ENCODE results near the gene EML3. TPM values are rescaled to one million over a fixed set of nuclear protein-coding genes. Genes with fewer than 3 reads are reported as not detected.

EML3 gene
- total and polyA plus RNA-seq, 2 of the 8 experiments (the other 6 are each of a cell fraction or from before 2014, with no cell fraction given), result 19.2 to 29.9 TPM

Small RNA genes within 50 kb of the gene (microRNA-seq; reads per million reads assigned to microRNA genes)
- 0.20 to 0.46 reads per million in 2 experiments for gene MIR6747 (ENCODE audit: borderline microRNAs expressed in 2 of 2, borderline number of aligned reads in 2 of 2, borderline replicate concordance in 1 of 2)

Small RNA genes within 50 kb of the gene (small RNA-seq; reads per million reads assigned to genes)
- not detected for gene AP001458.1 (ENCODE audit: insufficient read depth)
- gene EEF1G (ENCODE audit: insufficient read depth), result not detected
- 2.7 reads per million, percentile 33 among the genes with 10 or more reads in this experiment for gene MIR6747 (ENCODE audit: insufficient read depth)

Other genes with a start within 250 kb of the EML3 start
- gene SCGB1A1, start 193.7 kb downstream of the EML3 start, total RNA-seq (2021; fragmentation: NEBNext Ultra II Directional; extraction: Animal tissue kit (Norgen Biotek cat#: 25700)), result not detected in 2 replicates
- not detected in 2 replicates for gene SCGB1A1, start 193.7 kb downstream of the EML3 start, polyA plus RNA-seq (2011; rRNA removed)
- 5.8 and 6.7 TPM in 2 replicates for gene AHNAK, start 66.0 kb downstream of the EML3 start, total RNA-seq (2021; fragmentation: NEBNext Ultra II Directional; extraction: Animal tissue kit (Norgen Biotek cat#: 25700))
- gene AHNAK, start 66.0 kb downstream of the EML3 start, polyA plus RNA-seq (2011; rRNA removed), result 2.0 and 2.5 TPM in 2 replicates
- 1,622 and 1,627 TPM in 2 replicates for gene EEF1G, start 38.9 kb downstream of the EML3 start, total RNA-seq (2021; fragmentation: NEBNext Ultra II Directional; extraction: Animal tissue kit (Norgen Biotek cat#: 25700))
- 1,996 and 2,000 TPM in 2 replicates for gene EEF1G, start 38.9 kb downstream of the EML3 start, polyA plus RNA-seq (2011; rRNA removed)
- 24.6 and 31.5 TPM in 2 replicates for gene TUT1, start 21.3 kb downstream of the EML3 start, total RNA-seq (2021; fragmentation: NEBNext Ultra II Directional; extraction: Animal tissue kit (Norgen Biotek cat#: 25700))
- gene TUT1, start 21.3 kb downstream of the EML3 start, polyA plus RNA-seq (2011; rRNA removed), result 17.8 and 26.2 TPM in 2 replicates
- gene MTA2, start 10.9 kb downstream of the EML3 start, total RNA-seq (2021; fragmentation: NEBNext Ultra II Directional; extraction: Animal tissue kit (Norgen Biotek cat#: 25700)), result 114 and 117 TPM in 2 replicates
- gene MTA2, start 10.9 kb downstream of the EML3 start, polyA plus RNA-seq (2011; rRNA removed), result 25.7 and 32.2 TPM in 2 replicates
- gene ROM1, start 482 bp upstream of the EML3 start, total RNA-seq (2021; fragmentation: NEBNext Ultra II Directional; extraction: Animal tissue kit (Norgen Biotek cat#: 25700)), result 0.55 and 2.2 TPM in 2 replicates
- gene ROM1, start 482 bp upstream of the EML3 start, polyA plus RNA-seq (2011; rRNA removed), result 0.86 and 0.91 TPM in 2 replicates
- gene B3GAT3, start 9.2 kb upstream of the EML3 start, total RNA-seq (2021; fragmentation: NEBNext Ultra II Directional; extraction: Animal tissue kit (Norgen Biotek cat#: 25700)), result 28.0 and 34.5 TPM in 2 replicates
- 39.0 and 57.7 TPM in 2 replicates for gene B3GAT3, start 9.2 kb upstream of the EML3 start, polyA plus RNA-seq (2011; rRNA removed)
- gene GANAB, start 33.8 kb upstream of the EML3 start, total RNA-seq (2021; fragmentation: NEBNext Ultra II Directional; extraction: Animal tissue kit (Norgen Biotek cat#: 25700)), result 326 and 330 TPM in 2 replicates
- 289 and 297 TPM in 2 replicates for gene GANAB, start 33.8 kb upstream of the EML3 start, polyA plus RNA-seq (2011; rRNA removed)
- gene INTS5, start 40.5 kb upstream of the EML3 start, total RNA-seq (2021; fragmentation: NEBNext Ultra II Directional; extraction: Animal tissue kit (Norgen Biotek cat#: 25700)), result 29.3 and 30.1 TPM in 2 replicates
- gene INTS5, start 40.5 kb upstream of the EML3 start, polyA plus RNA-seq (2011; rRNA removed), result 23.6 and 30.3 TPM in 2 replicates
- 171 and 173 TPM in 2 replicates for gene C11orf98, start 52.4 kb upstream of the EML3 start, total RNA-seq (2021; fragmentation: NEBNext Ultra II Directional; extraction: Animal tissue kit (Norgen Biotek cat#: 25700))
- 68.0 and 72.1 TPM in 2 replicates for gene C11orf98, start 52.4 kb upstream of the EML3 start, polyA plus RNA-seq (2011; rRNA removed)
- 66.1 and 67.8 TPM in 2 replicates for gene CSKMT, start 52.5 kb upstream of the EML3 start, total RNA-seq (2021; fragmentation: NEBNext Ultra II Directional; extraction: Animal tissue kit (Norgen Biotek cat#: 25700))
- gene CSKMT, start 52.5 kb upstream of the EML3 start, polyA plus RNA-seq (2011; rRNA removed), result 12.0 and 26.4 TPM in 2 replicates
- 14.2 and 15.2 TPM in 2 replicates for gene UQCC3, start 58.9 kb upstream of the EML3 start, total RNA-seq (2021; fragmentation: NEBNext Ultra II Directional; extraction: Animal tissue kit (Norgen Biotek cat#: 25700))
- gene UQCC3, start 58.9 kb upstream of the EML3 start, polyA plus RNA-seq (2011; rRNA removed), result 15.7 and 27.9 TPM in 2 replicates
- 3.6 and 5.2 TPM in 2 replicates for gene LBHD1, start 59.5 kb upstream of the EML3 start, total RNA-seq (2021; fragmentation: NEBNext Ultra II Directional; extraction: Animal tissue kit (Norgen Biotek cat#: 25700))
- gene LBHD1, start 59.5 kb upstream of the EML3 start, polyA plus RNA-seq (2011; rRNA removed), result 2.3 and 2.8 TPM in 2 replicates
- 104 and 114 TPM in 2 replicates for gene UBXN1, start 66.3 kb upstream of the EML3 start, total RNA-seq (2021; fragmentation: NEBNext Ultra II Directional; extraction: Animal tissue kit (Norgen Biotek cat#: 25700))
- 78.6 and 126 TPM in 2 replicates for gene UBXN1, start 66.3 kb upstream of the EML3 start, polyA plus RNA-seq (2011; rRNA removed)
- 0.26 TPM in 1 of 2 replicates, not detected in the other for gene LRRN4CL, start 76.8 kb upstream of the EML3 start, total RNA-seq (2021; fragmentation: NEBNext Ultra II Directional; extraction: Animal tissue kit (Norgen Biotek cat#: 25700))
- gene LRRN4CL, start 76.8 kb upstream of the EML3 start, polyA plus RNA-seq (2011; rRNA removed), result 0.03 and 0.05 TPM in 2 replicates
- gene BSCL2, start 94.6 kb upstream of the EML3 start, total RNA-seq (2021; fragmentation: NEBNext Ultra II Directional; extraction: Animal tissue kit (Norgen Biotek cat#: 25700)), result 59.5 and 73.7 TPM in 2 replicates
- gene BSCL2, start 94.6 kb upstream of the EML3 start, polyA plus RNA-seq (2011; rRNA removed), result 264 and 286 TPM in 2 replicates
- 4.9 and 6.4 TPM in 2 replicates for gene GNG3, start 94.9 kb upstream of the EML3 start, total RNA-seq (2021; fragmentation: NEBNext Ultra II Directional; extraction: Animal tissue kit (Norgen Biotek cat#: 25700))
- 10.9 and 12.1 TPM in 2 replicates for gene GNG3, start 94.9 kb upstream of the EML3 start, polyA plus RNA-seq (2011; rRNA removed)
- gene HNRNPUL2, start 114.7 kb upstream of the EML3 start, total RNA-seq (2021; fragmentation: NEBNext Ultra II Directional; extraction: Animal tissue kit (Norgen Biotek cat#: 25700)), result 44.3 and 46.4 TPM in 2 replicates
- 12.7 and 14.9 TPM in 2 replicates for gene HNRNPUL2, start 114.7 kb upstream of the EML3 start, polyA plus RNA-seq (2011; rRNA removed)
- gene TTC9C, start 115.7 kb upstream of the EML3 start, total RNA-seq (2021; fragmentation: NEBNext Ultra II Directional; extraction: Animal tissue kit (Norgen Biotek cat#: 25700)), result 34.1 and 34.5 TPM in 2 replicates
- gene TTC9C, start 115.7 kb upstream of the EML3 start, polyA plus RNA-seq (2011; rRNA removed), result 25.4 and 28.1 TPM in 2 replicates
- 76.5 and 76.9 TPM in 2 replicates for gene ZBTB3, start 141.4 kb upstream of the EML3 start, total RNA-seq (2021; fragmentation: NEBNext Ultra II Directional; extraction: Animal tissue kit (Norgen Biotek cat#: 25700))
- gene ZBTB3, start 141.4 kb upstream of the EML3 start, polyA plus RNA-seq (2011; rRNA removed), result 30.2 and 39.5 TPM in 2 replicates
- gene POLR2G, start 148.8 kb upstream of the EML3 start, total RNA-seq (2021; fragmentation: NEBNext Ultra II Directional; extraction: Animal tissue kit (Norgen Biotek cat#: 25700)), result 126 and 131 TPM in 2 replicates
- 206 and 329 TPM in 2 replicates for gene POLR2G, start 148.8 kb upstream of the EML3 start, polyA plus RNA-seq (2011; rRNA removed)
- gene TAF6L, start 158.6 kb upstream of the EML3 start, total RNA-seq (2021; fragmentation: NEBNext Ultra II Directional; extraction: Animal tissue kit (Norgen Biotek cat#: 25700)), result 29.6 and 31.9 TPM in 2 replicates
- gene TAF6L, start 158.6 kb upstream of the EML3 start, polyA plus RNA-seq (2011; rRNA removed), result 24.8 and 37.3 TPM in 2 replicates
- gene TMEM179B, start 174.6 kb upstream of the EML3 start, total RNA-seq (2021; fragmentation: NEBNext Ultra II Directional; extraction: Animal tissue kit (Norgen Biotek cat#: 25700)), result 16.3 and 18.6 TPM in 2 replicates
- gene TMEM179B, start 174.6 kb upstream of the EML3 start, polyA plus RNA-seq (2011; rRNA removed), result 62.2 and 65.1 TPM in 2 replicates
- 22.9 and 23.5 TPM in 2 replicates for gene TMEM223, start 179.2 kb upstream of the EML3 start, total RNA-seq (2021; fragmentation: NEBNext Ultra II Directional; extraction: Animal tissue kit (Norgen Biotek cat#: 25700))
- gene TMEM223, start 179.2 kb upstream of the EML3 start, polyA plus RNA-seq (2011; rRNA removed), result 59.7 and 64.1 TPM in 2 replicates
- gene NXF1, start 192.7 kb upstream of the EML3 start, total RNA-seq (2021; fragmentation: NEBNext Ultra II Directional; extraction: Animal tissue kit (Norgen Biotek cat#: 25700)), result 44.8 and 49.8 TPM in 2 replicates
- gene NXF1, start 192.7 kb upstream of the EML3 start, polyA plus RNA-seq (2011; rRNA removed), result 48.1 and 63.6 TPM in 2 replicates
- 24.2 and 25.3 TPM in 2 replicates for gene STX5, start 219.3 kb upstream of the EML3 start, total RNA-seq (2021; fragmentation: NEBNext Ultra II Directional; extraction: Animal tissue kit (Norgen Biotek cat#: 25700))
- gene STX5, start 219.3 kb upstream of the EML3 start, polyA plus RNA-seq (2011; rRNA removed), result 23.4 and 28.5 TPM in 2 replicates
- 1.2 TPM in 1 of 2 replicates, not detected in the other for gene TEX54, start 220.1 kb upstream of the EML3 start, total RNA-seq (2021; fragmentation: NEBNext Ultra II Directional; extraction: Animal tissue kit (Norgen Biotek cat#: 25700))
- not detected in 2 replicates for gene TEX54, start 220.1 kb upstream of the EML3 start, polyA plus RNA-seq (2011; rRNA removed)
- 97.0 and 101 TPM in 2 replicates for gene WDR74, start 226.8 kb upstream of the EML3 start, total RNA-seq (2021; fragmentation: NEBNext Ultra II Directional; extraction: Animal tissue kit (Norgen Biotek cat#: 25700))
- 93.6 and 116 TPM in 2 replicates for gene WDR74, start 226.8 kb upstream of the EML3 start, polyA plus RNA-seq (2011; rRNA removed)